ENCODE data around the gene CLINT1.

DNA sequence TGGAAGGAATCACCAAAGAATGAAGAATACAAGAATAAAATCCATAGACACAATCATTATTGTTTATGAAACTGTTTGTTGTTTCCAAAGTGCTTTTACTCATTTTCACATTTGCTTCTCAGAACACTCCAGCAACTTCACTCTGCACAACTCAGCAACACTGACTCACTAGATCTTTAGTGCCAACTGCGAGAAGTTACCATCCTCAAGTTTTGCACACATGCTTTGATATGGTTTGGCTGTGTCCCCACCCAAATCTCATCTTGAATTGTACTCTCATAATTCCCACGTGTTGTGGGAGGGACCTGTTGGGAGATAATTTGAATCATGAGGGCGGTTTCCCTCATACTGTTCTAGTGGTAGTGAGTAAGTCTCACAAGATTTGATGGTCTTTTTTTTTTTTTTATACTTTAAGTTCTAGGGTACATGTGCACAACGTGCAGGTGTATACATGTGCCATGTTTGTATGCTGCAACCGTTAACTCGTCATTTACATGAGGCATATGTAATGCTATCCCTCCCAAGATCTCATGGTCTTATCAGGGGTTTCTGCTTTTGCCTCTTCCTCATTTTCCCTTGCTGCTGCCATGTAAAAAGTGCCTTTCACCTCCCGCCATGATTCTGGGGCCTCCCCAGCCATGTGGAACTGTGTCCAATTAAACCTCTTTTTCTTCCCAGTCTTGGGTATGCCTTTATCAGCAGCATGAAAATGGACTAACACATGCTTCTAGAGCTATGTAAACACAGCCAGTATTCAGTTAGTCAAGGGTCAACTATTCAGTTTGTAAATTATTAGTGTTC lies 36.9 kb downstream of the CLINT1 start:
- TF ChIP-seq CREB1 (IDR thresholded peaks at IDR 0.05; ENCODE audit: low read depth): no peak
- no peak for TF ChIP-seq EP300 (IDR thresholded peaks at IDR 0.05; ENCODE audit: borderline replicate concordance)
- no peak for TF ChIP-seq YY1 (IDR thresholded peaks at IDR 0.05; ENCODE audit: low read depth)
- TF ChIP-seq, protein P1, sequence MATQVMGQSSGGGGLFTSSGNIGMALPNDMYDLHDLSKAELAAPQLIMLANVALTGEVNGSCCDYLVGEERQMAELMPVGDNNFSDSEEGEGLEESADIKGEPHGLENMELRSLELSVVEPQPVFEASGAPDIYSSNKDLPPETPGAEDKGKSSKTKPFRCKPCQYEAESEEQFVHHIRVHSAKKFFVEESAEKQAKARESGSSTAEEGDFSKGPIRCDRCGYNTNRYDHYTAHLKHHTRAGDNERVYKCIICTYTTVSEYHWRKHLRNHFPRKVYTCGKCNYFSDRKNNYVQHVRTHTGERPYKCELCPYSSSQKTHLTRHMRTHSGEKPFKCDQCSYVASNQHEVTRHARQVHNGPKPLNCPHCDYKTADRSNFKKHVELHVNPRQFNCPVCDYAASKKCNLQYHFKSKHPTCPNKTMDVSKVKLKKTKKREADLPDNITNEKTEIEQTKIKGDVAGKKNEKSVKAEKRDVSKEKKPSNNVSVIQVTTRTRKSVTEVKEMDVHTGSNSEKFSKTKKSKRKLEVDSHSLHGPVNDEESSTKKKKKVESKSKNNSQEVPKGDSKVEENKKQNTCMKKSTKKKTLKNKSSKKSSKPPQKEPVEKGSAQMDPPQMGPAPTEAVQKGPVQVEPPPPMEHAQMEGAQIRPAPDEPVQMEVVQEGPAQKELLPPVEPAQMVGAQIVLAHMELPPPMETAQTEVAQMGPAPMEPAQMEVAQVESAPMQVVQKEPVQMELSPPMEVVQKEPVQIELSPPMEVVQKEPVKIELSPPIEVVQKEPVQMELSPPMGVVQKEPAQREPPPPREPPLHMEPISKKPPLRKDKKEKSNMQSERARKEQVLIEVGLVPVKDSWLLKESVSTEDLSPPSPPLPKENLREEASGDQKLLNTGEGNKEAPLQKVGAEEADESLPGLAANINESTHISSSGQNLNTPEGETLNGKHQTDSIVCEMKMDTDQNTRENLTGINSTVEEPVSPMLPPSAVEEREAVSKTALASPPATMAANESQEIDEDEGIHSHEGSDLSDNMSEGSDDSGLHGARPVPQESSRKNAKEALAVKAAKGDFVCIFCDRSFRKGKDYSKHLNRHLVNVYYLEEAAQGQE (IDR thresholded peaks at IDR 0.05; ENCODE audit: low read depth): no peak
- no peak for TF ChIP-seq NFIC (IDR thresholded peaks at IDR 0.05)
- TF ChIP-seq, protein P2, sequence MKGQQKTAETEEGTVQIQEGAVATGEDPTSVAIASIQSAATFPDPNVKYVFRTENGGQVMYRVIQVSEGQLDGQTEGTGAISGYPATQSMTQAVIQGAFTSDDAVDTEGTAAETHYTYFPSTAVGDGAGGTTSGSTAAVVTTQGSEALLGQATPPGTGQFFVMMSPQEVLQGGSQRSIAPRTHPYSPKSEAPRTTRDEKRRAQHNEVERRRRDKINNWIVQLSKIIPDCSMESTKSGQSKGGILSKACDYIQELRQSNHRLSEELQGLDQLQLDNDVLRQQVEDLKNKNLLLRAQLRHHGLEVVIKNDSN (IDR thresholded peaks at IDR 0.05): no peak
- no peak for TF ChIP-seq MAX (IDR thresholded peaks at IDR 0.05)
- TF ChIP-seq ZBTB7A (IDR thresholded peaks at IDR 0.05; ENCODE audit: low read depth): no peak
